Keratinocyte (primary cell): Measurements from ENCODE around the gene ADGRA1. TPM values are rescaled to one million over a fixed set of nuclear protein-coding genes. Genes with fewer than 3 reads are reported as not detected.

Experiments used
- DNase-seq: peaks from one replicate; pipeline ENCODE4 v3.0.0-alpha.2; 2011; ENCODE audit warnings: low read depth, missing footprints, low spot score
- FAIRE-seq: peaks from 2 replicates; lab custom pipeline; 2011; peaks lifted over from hg19 to GRCh38; lab: Jason Lieb, UNC
- H2AFZ ChIP-seq: 2 replicates; pipeline ENCODE4 v1.6.0; 2012; ENCODE audit warnings: low read length, control low read depth, inconsistent platforms; ENCODE audit not compliant: control insufficient read depth
- H3K27ac ChIP-seq: 2 replicates; pipeline ENCODE4 v1.5.1; 2011; ENCODE audit warnings: low read length; ENCODE audit not compliant: control insufficient read depth, insufficient read depth
- H3K27me3 ChIP-seq: 3 replicates; pipeline ENCODE4 v1.6.0; 2011; ENCODE audit warnings: low read length; ENCODE audit not compliant: control insufficient read depth, insufficient read depth; ENCODE audit errors: extremely low read depth
- H3K36me3 ChIP-seq, 2 experiments: 2 replicates in 1 of 2; 3 replicates in 1 of 2; pipeline ENCODE4 v1.5.1; 2011; ENCODE audit warnings: low read length in 2 of 2, mild to moderate bottlenecking in 1 of 2; ENCODE audit not compliant: control insufficient read depth in 2 of 2, insufficient read depth in 2 of 2; ENCODE audit errors: extremely low read depth in 1 of 2
- H3K4me1 ChIP-seq: 3 replicates; pipeline ENCODE4 v1.5.1; 2011; ENCODE audit warnings: low read length; ENCODE audit not compliant: control insufficient read depth, insufficient read depth; ENCODE audit errors: extremely low read depth
- H3K4me2 ChIP-seq: 3 replicates; pipeline ENCODE4 v1.6.0; 2011; ENCODE audit warnings: low read depth, low read length; ENCODE audit not compliant: control insufficient read depth, insufficient read depth; ENCODE audit errors: extremely low read depth
- H3K4me3 ChIP-seq, 3 experiments: fragments of 200-600 bp in 1 of 3; sonication (generic) in 1 of 3; 2 replicates in 2 of 3; 3 replicates in 1 of 3; pipeline ENCODE4 v1.5.1; 2011 to 2016; ENCODE audit warnings: low read length in 3 of 3, mild to moderate bottlenecking in 3 of 3, control low read depth in 2 of 3, inconsistent platforms in 1 of 3, low read depth in 1 of 3, mixed read lengths in 1 of 3, mixed run types in 1 of 3, moderate library complexity in 1 of 3; ENCODE audit not compliant: control insufficient read depth in 2 of 3, insufficient read depth in 2 of 3; ENCODE audit errors: extremely low read depth in 1 of 3
- H3K79me2 ChIP-seq: 2 replicates; pipeline ENCODE4 v1.6.0; 2012; ENCODE audit warnings: low read length; ENCODE audit not compliant: control insufficient read depth, insufficient read depth
- H3K9ac ChIP-seq: 3 replicates; pipeline ENCODE4 v1.6.0; 2011; ENCODE audit warnings: low read length; ENCODE audit not compliant: control insufficient read depth, insufficient read depth; ENCODE audit errors: extremely low read depth
- H3K9me1 ChIP-seq: 3 replicates; pipeline ENCODE4 v1.6.0; 2011; ENCODE audit warnings: low read length; ENCODE audit not compliant: control insufficient read depth, insufficient read depth; ENCODE audit errors: extremely low read depth
- H3K9me3 ChIP-seq: 2 replicates; pipeline ENCODE4 v1.5.1; 2012; ENCODE audit warnings: low read depth, low read length; ENCODE audit not compliant: control insufficient read depth
- H4K20me1 ChIP-seq: 3 replicates; pipeline ENCODE4 v1.6.0; 2011; ENCODE audit warnings: low read length; ENCODE audit not compliant: control insufficient read depth, insufficient read depth; ENCODE audit errors: extremely low read depth
- EZH2 ChIP-seq: IDR thresholded peaks from one replicate; pipeline ENCODE4 v1.6.1; 2012; ENCODE audit warnings: inconsistent platforms, mild to moderate bottlenecking, low read length, moderate library complexity
- dilution Hi-C: fragments of 300-500 bp; cut with MboI; formaldehyde crosslinking; loops from one replicate; pipeline ENCODE4 v1.7.0; 2020; ENCODE audit warnings: low sequenced_read_pairs; ENCODE audit not compliant: extremely low pct_ligation_motif_present
- polyA plus RNA-seq, 5 experiments: library from polyadenylated mRNA; depleted of rRNA in 3 of 5; stranded (reverse) in 3 of 5; stranded (forward) in 1 of 5; unstranded in 1 of 5; fragments of >200 nt; gene quantifications; 1 replicate in 1 of 5; 2 replicates in 3 of 5; 3 replicates in 1 of 5; pipeline versions ENCODE4 v1.2.1 to v1.2.3, GENCODE V29; 2011 to 2012; ENCODE audit warnings: missing spikeins in 2 of 5, low read depth in 1 of 5, low replicate concordance in 1 of 5
- TF ChIP-seq, protein P1 (sequence below), 3 experiments: IDR thresholded peaks in 1 of 3; conservative IDR thresholded peaks in 1 of 3; optimal IDR thresholded peaks in 1 of 3; 2 replicates in 2 of 3; 3 replicates in 1 of 3; pipeline versions ENCODE3 to v1.5.1; 2011; ENCODE audit warnings: low read length in 3 of 3, mild to moderate bottlenecking in 3 of 3, moderate library complexity in 2 of 3, control low read depth in 1 of 3, inconsistent platforms in 1 of 3; ENCODE audit not compliant: insufficient read depth in 2 of 3; ENCODE audit errors: extremely low read depth in 1 of 3

ADGRA1 gene
- polyA plus RNA-seq, 1 donor (not counting 4 experiments of a cell fraction or from before 2014, with no cell fraction given) = not detected

DNA sequence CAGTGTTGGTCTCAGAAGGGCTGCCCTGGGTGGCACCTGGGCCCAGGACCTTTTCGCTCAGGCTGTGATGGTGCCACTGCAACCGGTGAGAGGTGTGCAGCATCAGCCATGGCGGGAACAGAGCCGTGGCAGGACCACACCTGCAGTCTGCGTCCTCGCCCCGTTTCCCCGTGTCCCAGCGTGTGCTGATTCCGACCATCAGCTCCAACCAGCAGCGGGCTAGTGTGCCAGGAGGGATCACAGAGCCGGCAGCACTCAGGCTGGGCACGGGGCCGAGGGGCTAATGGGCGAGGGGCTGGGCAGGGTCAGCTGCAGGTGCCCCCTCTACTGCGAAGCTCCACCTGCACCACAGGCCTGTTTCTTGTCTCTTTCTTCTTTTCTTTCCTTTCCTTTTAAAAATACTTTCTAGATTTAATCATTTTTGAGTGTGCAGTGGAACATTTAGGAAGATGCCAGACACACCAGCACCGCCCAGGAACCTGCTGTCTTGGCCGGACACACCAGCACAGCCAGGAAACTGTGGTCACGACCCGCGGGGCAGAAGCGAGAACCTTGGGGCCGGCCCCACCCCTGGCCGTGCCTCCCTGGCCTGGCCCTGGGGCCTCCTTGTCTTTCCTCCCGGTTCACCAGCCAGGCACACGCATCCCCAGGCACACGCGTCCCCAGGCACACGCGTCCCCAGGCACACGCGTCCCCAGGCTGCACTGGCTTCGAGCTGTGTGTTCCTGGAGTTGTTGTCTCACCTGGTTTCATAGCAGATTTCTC is 34.6 kb downstream of the ADGRA1 start:
- Histone ChIP-seq H3K4me2 (no peak overlapping the region), H3K4me1 (no peaks in the 10 kb centered on the region), H3K9ac (no peak overlapping the region), H3K79me2 (no peaks in the 10 kb centered on the region), H3K36me3 (no peaks in the 10 kb centered on the region), H2AFZ (no peak overlapping the region), H3K4me3 (no peak overlapping the region), H3K9me3 (peaks cover 13% of the 10 kb centered on the region), H3K27me3 (no peaks in the 10 kb centered on the region), H4K20me1 (no peaks in the 10 kb centered on the region), H3K27ac (no peak overlapping the region), H3K9me1 (no peaks in the 10 kb centered on the region)
- dilution Hi-C loops = no loop called here
- no peak for DNase-seq
- no peak for TF ChIP-seq EZH2
- TF ChIP-seq, protein P1, sequence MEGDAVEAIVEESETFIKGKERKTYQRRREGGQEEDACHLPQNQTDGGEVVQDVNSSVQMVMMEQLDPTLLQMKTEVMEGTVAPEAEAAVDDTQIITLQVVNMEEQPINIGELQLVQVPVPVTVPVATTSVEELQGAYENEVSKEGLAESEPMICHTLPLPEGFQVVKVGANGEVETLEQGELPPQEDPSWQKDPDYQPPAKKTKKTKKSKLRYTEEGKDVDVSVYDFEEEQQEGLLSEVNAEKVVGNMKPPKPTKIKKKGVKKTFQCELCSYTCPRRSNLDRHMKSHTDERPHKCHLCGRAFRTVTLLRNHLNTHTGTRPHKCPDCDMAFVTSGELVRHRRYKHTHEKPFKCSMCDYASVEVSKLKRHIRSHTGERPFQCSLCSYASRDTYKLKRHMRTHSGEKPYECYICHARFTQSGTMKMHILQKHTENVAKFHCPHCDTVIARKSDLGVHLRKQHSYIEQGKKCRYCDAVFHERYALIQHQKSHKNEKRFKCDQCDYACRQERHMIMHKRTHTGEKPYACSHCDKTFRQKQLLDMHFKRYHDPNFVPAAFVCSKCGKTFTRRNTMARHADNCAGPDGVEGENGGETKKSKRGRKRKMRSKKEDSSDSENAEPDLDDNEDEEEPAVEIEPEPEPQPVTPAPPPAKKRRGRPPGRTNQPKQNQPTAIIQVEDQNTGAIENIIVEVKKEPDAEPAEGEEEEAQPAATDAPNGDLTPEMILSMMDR (optimal IDR thresholded peaks at IDR 0.05 in 1 of 3, IDR thresholded peaks at IDR 0.05 in 1 of 3, conservative IDR thresholded peaks at IDR 0.05 in 1 of 3; ENCODE audit: extremely low read depth in 1 of 3, insufficient read depth in 2 of 3, low read length in 3 of 3) = no peak
- FAIRE-seq = no peak

DNA sequence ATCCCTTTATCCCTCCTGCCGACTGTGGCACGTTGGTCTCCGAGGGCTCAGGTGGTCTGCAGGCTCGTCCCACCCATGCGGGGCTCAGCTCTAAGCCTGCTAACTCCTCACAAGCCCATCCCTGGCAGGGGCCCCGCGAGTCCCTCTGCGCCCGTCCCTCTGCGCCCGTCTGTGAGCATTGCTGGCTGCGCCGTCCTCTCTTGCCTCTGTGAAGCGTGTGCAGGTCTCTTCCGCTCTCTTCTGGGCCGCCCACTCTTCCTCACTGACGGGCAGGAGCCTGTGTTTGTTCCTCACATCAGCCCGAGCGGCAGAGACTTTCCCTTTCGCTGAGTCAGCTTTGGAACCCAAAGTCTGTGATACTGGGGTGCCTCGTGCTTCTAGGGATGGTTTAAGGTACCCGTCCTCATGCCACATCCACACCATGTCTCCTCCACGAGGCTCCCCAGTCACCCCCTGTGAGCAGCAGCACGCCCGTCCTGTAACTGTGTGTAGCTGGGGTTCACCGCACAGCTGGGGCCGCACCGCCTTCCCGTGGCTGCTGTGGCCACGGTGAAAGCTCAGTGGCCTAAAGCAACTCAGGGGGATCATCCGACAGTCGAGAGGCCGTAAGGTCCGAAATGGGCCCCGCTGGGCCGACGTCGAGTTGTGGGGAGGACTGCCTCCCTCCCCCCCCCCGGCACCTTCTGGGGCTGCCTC is 35.5 kb downstream of the ADGRA1 start:
- no peaks in the 10 kb centered on the region for H3K9me1 ChIP-seq
- no peaks in the 10 kb centered on the region for H3K36me3 ChIP-seq
- DNase-seq = no peak
- peaks cover 15% of the 10 kb centered on the region for H3K9me3 ChIP-seq
- FAIRE-seq = no peak
- H3K4me1 ChIP-seq = no peaks in the 10 kb centered on the region
- dilution Hi-C loops = no loop called here
- H4K20me1 ChIP-seq = no peaks in the 10 kb centered on the region
- no peaks in the 10 kb centered on the region for H3K79me2 ChIP-seq
- H3K4me2 ChIP-seq = no peak overlapping the region
- no peaks in the 10 kb centered on the region for H3K27me3 ChIP-seq
- no peak overlapping the region for H2AFZ ChIP-seq
- no peak overlapping the region for H3K4me3 ChIP-seq
- TF ChIP-seq, protein P1 (optimal IDR thresholded peaks at IDR 0.05 in 1 of 3, IDR thresholded peaks at IDR 0.05 in 1 of 3, conservative IDR thresholded peaks at IDR 0.05 in 1 of 3; ENCODE audit: extremely low read depth in 1 of 3, insufficient read depth in 2 of 3, low read length in 3 of 3) = no peak
- TF ChIP-seq EZH2 = no peak
- H3K9ac ChIP-seq = no peak overlapping the region
- H3K27ac ChIP-seq = no peak overlapping the region
